Neuron (in vitro differentiated cells): ENCODE data around the gene DMRTC2.

Experiments
- H2AFZ ChIP-seq: one replicate; pipeline ENCODE4 v1.6.1; 2013; ENCODE audit warnings: low read depth, mild to moderate bottlenecking, inconsistent platforms, low read length, moderate library complexity
- H3K27me3 ChIP-seq: one replicate; pipeline ENCODE4 v1.6.1; 2013; ENCODE audit warnings: low read length; ENCODE audit not compliant: insufficient read depth
- H3K36me3 ChIP-seq: one replicate; pipeline ENCODE4 v1.6.1; 2013; ENCODE audit warnings: low read length; ENCODE audit not compliant: insufficient read depth
- H3K4me1 ChIP-seq: one replicate; pipeline ENCODE4 v1.6.1; 2013; ENCODE audit warnings: low read length; ENCODE audit not compliant: insufficient read depth
- H3K4me3 ChIP-seq: 2 replicates; pipeline ENCODE4 v1.5.1; 2013; ENCODE audit warnings: mild to moderate bottlenecking, low read length, moderate library complexity
- H3K9me3 ChIP-seq: one replicate; pipeline ENCODE4 v1.6.1; 2013; ENCODE audit warnings: low read length

The DMRTC2 gene

GRCh38 chr19:41894350-41894749 lies 49.5 kb downstream of the DMRTC2 start:
- Histone ChIP-seq H3K4me3 (no peak overlapping the region), H3K27me3 (no peaks in the 10 kb centered on the region), H3K9me3 (no peaks in the 10 kb centered on the region), H3K4me1 (no peaks in the 10 kb centered on the region), H2AFZ (no peak overlapping the region), H3K36me3 (peaks cover 18% of the 10 kb centered on the region)

GRCh38 chr19:41895745-41896580 lies 51.1 kb downstream of the DMRTC2 start:
- peaks cover 10% of the 10 kb centered on the region for H3K36me3 ChIP-seq
- H3K4me1 ChIP-seq = no peaks in the 10 kb centered on the region
- no peaks in the 10 kb centered on the region for H3K27me3 ChIP-seq
- no peak overlapping the region for H3K4me3 ChIP-seq
- H2AFZ ChIP-seq = no peak overlapping the region
- H3K9me3 ChIP-seq = no peaks in the 10 kb centered on the region

- Histone ChIP-seq H3K27me3 (no peaks in the 10 kb centered on the region), H3K4me3 (no peak overlapping the region), H3K4me1 (no peaks in the 10 kb centered on the region), H3K9me3 (no peaks in the 10 kb centered on the region), H3K36me3 (peaks cover 12% of the 10 kb centered on the region), H2AFZ (no peak overlapping the region)
Measured at GRCh38 chr19:41896581-41896942, 51.7 kb downstream of the DMRTC2 start.

- Histone ChIP-seq H3K27me3 (no peaks in the 10 kb centered on the region), H3K36me3 (peaks cover 18% of the 10 kb centered on the region), H2AFZ (no peak overlapping the region)
Measured at GRCh38 chr19:41897181-41897580, 52.3 kb downstream of the DMRTC2 start.

GRCh38 chr19:41897820-41898219 lies 53.0 kb downstream of the DMRTC2 start:
- Histone ChIP-seq H3K4me3 (no peak overlapping the region), H2AFZ (no peak overlapping the region), H3K27me3 (no peaks in the 10 kb centered on the region), H3K36me3 (peaks cover 23% of the 10 kb centered on the region), H3K4me1 (no peaks in the 10 kb centered on the region), H3K9me3 (no peaks in the 10 kb centered on the region)

More at GRCh38 chr19:41897181-41897580, 52.3 kb downstream of the DMRTC2 start:
- H3K9me3 ChIP-seq = no peaks in the 10 kb centered on the region
- no peak overlapping the region for H3K4me3 ChIP-seq
- no peaks in the 10 kb centered on the region for H3K4me1 ChIP-seq

GRCh38 chr19:41898235-41898634 lies 53.4 kb downstream of the DMRTC2 start:
- Histone ChIP-seq H3K27me3 (no peaks in the 10 kb centered on the region), H2AFZ (no peak overlapping the region), H3K36me3 (peaks cover 28% of the 10 kb centered on the region), H3K4me1 (no peaks in the 10 kb centered on the region), H3K4me3 (no peak overlapping the region), H3K9me3 (no peaks in the 10 kb centered on the region)
